Left lung (tissue), 10 donors: Measurements from ENCODE around the gene TOMM40. TPM values are rescaled to one million over a fixed set of nuclear protein-coding genes. Genes with fewer than 3 reads are reported as not detected.
"Not testable (repeated sequence)": the region's sequence is repeated elsewhere in the genome, so short reads cannot be mapped to it uniquely, and the experiment has no call there.

Experiments
- ATAC-seq: fragments of 200-7000 bp; cut with Tn5 transposase; one replicate; pipeline ENCODE4 v1.9.1; 2020; ENCODE audit warnings: moderate library complexity
- DNase-seq, 4 donors: peaks; one replicate each; pipeline ENCODE4 v3.0.0-alpha.2; 2013 to 2020
- H3K27ac ChIP-seq, 2 donors: fragments of 200-600 bp; sonication (generic) in 1 of 2; one replicate each; pipeline versions ENCODE4 v1.5.0 to v1.8.0; 2020 to 2021
- H3K27me3 ChIP-seq, 2 donors: fragments of 200-600 bp; sonication (generic) in 1 of 2; one replicate each; pipeline versions ENCODE4 v1.5.0 to v1.8.0; 2020 to 2021
- H3K36me3 ChIP-seq, 2 donors: fragments of 200-600 bp; sonication (generic) in 1 of 2; one replicate each; pipeline versions ENCODE4 v1.5.0 to v1.8.0; 2020 to 2021
- H3K4me1 ChIP-seq, 2 donors: fragments of 200-600 bp; one replicate each; pipeline ENCODE4 v1.8.0; 2021
- H3K4me3 ChIP-seq, 2 donors: fragments of 200-600 bp; sonication (generic) in 1 of 2; one replicate each; pipeline versions ENCODE4 v1.5.0 to v1.8.0; 2020 to 2021; ENCODE audit warnings: mild to moderate bottlenecking in 1 of 2
- H3K9me3 ChIP-seq, 2 donors: fragments of 200-600 bp; sonication (generic) in 1 of 2; one replicate each; pipeline versions ENCODE4 v1.5.0 to v1.8.0; 2020 to 2021
- CTCF ChIP-seq, 2 donors: fragments of 200-600 bp; sonication (generic) in 1 of 2; IDR thresholded peaks; one replicate each; pipeline versions ENCODE4 v1.5.0 to v1.8.0; 2021; ENCODE audit warnings: antibody characterized with exemption in 2 of 2
- intact Hi-C, 2 donors: fragments of 100-400 bp; cut with DNase I; formaldehyde crosslinking; loops; one replicate each; pipeline versions ENCODE4 v1.11.2 to v1.14.2; 2022
- polyA plus RNA-seq, 6 donors: library from polyadenylated mRNA; unstranded; fragments of 120-200 nt; gene quantifications; one replicate each; pipeline ENCODE4 v1.2.1, GENCODE V29; 2013; ENCODE audit not compliant: insufficient read length in 6 of 6
- total RNA-seq, 2 donors: library from RNA; stranded (reverse); fragmentation: NEBNext Ultra II Directional; extraction: Animal tissue kit (Norgen Biotek cat#: 25700); gene quantifications; one replicate each; pipeline ENCODE4 v1.2.1, GENCODE V29; 2021
- donor health status: DM: no; HTN: yes; CAD: no.
- donor health status: DM: no; HTN: no; CAD: no.

TOMM40 gene
- total and polyA plus RNA-seq, 8 donors = 28.8 to 79.9 (median 40.9) TPM

DNA sequence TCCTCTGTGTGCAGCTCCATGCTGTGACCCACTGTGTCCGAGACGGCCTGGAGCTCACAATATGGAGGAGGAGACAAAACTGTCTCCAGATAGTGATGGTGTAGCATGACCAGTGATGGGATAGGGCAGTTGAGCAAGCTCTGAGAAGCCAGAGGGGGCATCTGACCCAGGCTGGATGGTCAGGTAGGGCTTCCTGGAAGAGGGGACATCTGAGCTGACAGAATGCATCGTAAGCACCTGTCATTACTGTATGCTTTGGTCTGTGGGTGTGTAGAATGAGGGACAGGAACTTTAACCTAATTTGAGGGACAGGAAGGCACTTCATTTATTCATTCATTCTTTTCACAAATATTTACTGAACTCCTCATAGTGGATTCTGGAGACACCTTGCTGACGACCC, 6.5 kb upstream of the TOMM40 start:
- intact Hi-C loops = no loop called here
- Histone ChIP-seq H3K4me1 (peaks cover under 1 to 5% of the 10 kb centered on the region in 2 donors), H3K27me3 (no peaks in the 10 kb centered on the region), H3K9me3 (no peaks in the 10 kb centered on the region), H3K4me3 (no peak overlapping the region), H3K36me3 (peaks cover 0 to 61% of the 10 kb centered on the region in 2 donors), H3K27ac (no peak overlapping the region)
- ATAC-seq (no peak), DNase-seq (no peak)
- TF ChIP-seq CTCF (IDR thresholded peaks at IDR 0.05) = no peak

DNA sequence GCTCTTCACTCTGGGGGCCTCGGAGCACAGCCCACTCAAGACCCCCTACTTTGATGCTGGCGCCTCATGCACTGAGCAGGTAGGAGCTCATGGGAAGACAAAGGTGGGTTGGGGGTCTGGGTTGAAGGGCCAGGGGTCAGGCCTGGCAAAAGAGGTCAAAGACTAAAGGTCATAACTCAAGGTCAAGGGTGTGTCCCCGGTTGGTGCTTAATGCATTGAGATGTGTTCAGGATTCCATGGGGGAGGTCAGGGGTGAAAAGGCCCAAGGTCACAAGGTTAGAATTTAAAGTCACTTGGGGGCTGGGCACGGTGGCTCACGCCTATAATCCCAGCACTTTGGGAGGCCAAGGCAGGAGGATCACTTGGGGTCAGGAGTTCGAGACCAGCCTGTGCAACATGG, 4.9 kb upstream of the TOMM40 start:
- no peak for DNase-seq
- H3K4me3 ChIP-seq = no peak overlapping the region
- ATAC-seq = no peak
- no peaks in the 10 kb centered on the region for H3K27me3 ChIP-seq
- peaks cover 6 to 8% of the 10 kb centered on the region in 2 donors for H3K4me1 ChIP-seq
- no peak for TF ChIP-seq CTCF (IDR thresholded peaks at IDR 0.05)
- H3K9me3 ChIP-seq = no peaks in the 10 kb centered on the region
- H3K36me3 ChIP-seq = peaks cover 0 to 54% of the 10 kb centered on the region in 2 donors
- H3K27ac ChIP-seq = no peak overlapping the region
- intact Hi-C loops = no loop called here

DNA sequence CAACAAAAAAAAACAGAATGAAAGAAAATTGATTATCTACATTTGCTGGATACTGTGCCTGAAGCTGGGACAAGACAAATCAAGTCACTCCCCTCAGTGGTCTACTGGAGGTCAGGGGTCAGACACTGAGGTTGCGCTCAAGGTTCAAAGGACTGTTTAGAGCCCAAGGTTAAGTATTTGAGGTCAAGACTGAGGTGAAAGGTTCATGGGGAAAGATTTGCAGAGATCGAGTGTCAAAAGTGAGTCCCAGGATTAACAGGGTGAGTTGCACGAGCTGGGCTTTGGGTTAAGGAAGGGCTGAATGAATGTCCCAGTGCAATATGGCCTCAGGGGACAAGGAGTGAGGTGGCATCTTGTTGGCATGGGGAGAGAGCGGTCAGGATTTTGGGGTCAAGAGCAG, 3.4 kb upstream of the TOMM40 start:
- TF ChIP-seq CTCF (IDR thresholded peaks at IDR 0.05) = no peak
- H3K36me3 ChIP-seq = peaks cover 0 to 53% of the 10 kb centered on the region in 2 donors
- no peak overlapping the region for H3K4me3 ChIP-seq
- H3K27ac ChIP-seq = no peak overlapping the region
- DNase-seq = no peak
- intact Hi-C loops = no loop called here
- ATAC-seq = no peak
- peaks cover 16 to 22% of the 10 kb centered on the region in 2 donors for H3K4me1 ChIP-seq
- no peaks in the 10 kb centered on the region for H3K9me3 ChIP-seq
- H3K27me3 ChIP-seq = no peaks in the 10 kb centered on the region

- H3K27ac ChIP-seq, H3K4me3 ChIP-seq, ATAC-seq, H3K9me3 ChIP-seq, H3K27me3 ChIP-seq, intact Hi-C loops, DNase-seq: not testable (repeated sequence)
- Histone ChIP-seq H3K4me1 (peaks cover 16 to 29% of the 10 kb centered on the region in 2 donors), H3K36me3 (peaks cover 0 to 53% of the 10 kb centered on the region in 2 donors)
Measured at GRCh38 chr19:44888335-44888734, 2.7 kb upstream of the TOMM40 start.

- ATAC-seq (no peak), DNase-seq (no peak)
- Histone ChIP-seq H3K4me1 (peaks cover 16 to 31% of the 10 kb centered on the region in 2 donors), H3K4me3 (peak overlapping the region; percentile 48 to 80), H3K27me3 (no peaks in the 10 kb centered on the region), H3K9me3 (no peaks in the 10 kb centered on the region), H3K36me3 (peaks cover 0 to 57% of the 10 kb centered on the region in 2 donors), H3K27ac (peak overlapping the region in 1 of 2 donors; percentile 95)
- intact Hi-C loops = no loop called here
- no peak for TF ChIP-seq CTCF (IDR thresholded peaks at IDR 0.05)
Measured at GRCh38 chr19:44889830-44890365, 1.2 kb upstream of the TOMM40 start.
